ENCODE measurements around the gene DUSP22. TPM values are rescaled to one million over a fixed set of nuclear protein-coding genes. Genes with fewer than 3 reads are reported as not detected.

Gene DUSP22
- total RNA-seq, 1 experiment from 2014 or later, result 25.0 TPM

GRCh38 chr6:347951-348859 is 55.9 kb downstream of the DUSP22 start:
- H3K9me3 Mint-ChIP-seq, result peaks cover 92 to 98% of the 10 kb centered on the region in 2 experiments
- Histone ChIP-seq H3K9me3 (ENCODE audit: control insufficient read depth, low read depth, low read length) (peaks cover 80% of the 10 kb centered on the region), H2BK12ac (ENCODE audit: insufficient read length, low read depth, low read length) (no peak overlapping the region), H3K4ac (ENCODE audit: low read depth, low read length) (no peak overlapping the region), H3K9ac (ENCODE audit: extremely low read depth, insufficient read length, low read length) (no peak overlapping the region), H3K23me2 (ENCODE audit: insufficient read length, low read depth, low read length, poor library complexity, severe bottlenecking) (no peaks in the 10 kb centered on the region), H4K5ac (ENCODE audit: insufficient read length, low read depth, low read length) (no peak overlapping the region), H4K91ac (ENCODE audit: insufficient read length, low read depth, low read length) (no peak overlapping the region), H2AFZ (ENCODE audit: low read length) (no peak overlapping the region), H3K4me2 (ENCODE audit: insufficient read depth, insufficient read length, low read length) (no peak overlapping the region), H3K14ac (ENCODE audit: insufficient read depth, low read length) (no peak overlapping the region), H3T11ph (ENCODE audit: low read length) (no peak overlapping the region), H3K27ac (ENCODE audit: insufficient read length, low read depth, low read length) (no peak overlapping the region), H3K23ac (ENCODE audit: insufficient read length, low read depth, low read length) (no peak overlapping the region), H2BK15ac (ENCODE audit: low read depth, low read length) (no peak overlapping the region), H4K20me1 (ENCODE audit: control insufficient read depth, insufficient read depth, insufficient read length) (no peaks in the 10 kb centered on the region), H2AK5ac (ENCODE audit: insufficient read length, low read length) (no peak overlapping the region), H3K79me2 (ENCODE audit: insufficient read depth, low read length) (no peaks in the 10 kb centered on the region), H3K27me3 (ENCODE audit: insufficient read depth, low read length) (no peaks in the 10 kb centered on the region), H3K79me1 (ENCODE audit: insufficient read depth, low read depth, low read length, poor library complexity, severe bottlenecking) (no peaks in the 10 kb centered on the region), H2BK5ac (ENCODE audit: insufficient read length, low read length) (no peak overlapping the region), H4K8ac (replicated peaks; ENCODE audit: insufficient read length, low read depth, low read length) (no peak overlapping the region), H3K56ac (ENCODE audit: insufficient read length, low read depth, low read length) (no peak overlapping the region), H2BK120ac (ENCODE audit: low read depth, low read length, poor library complexity, severe bottlenecking) (no peak overlapping the region), H3K4me1 (ENCODE audit: insufficient read depth, low read length) (no peaks in the 10 kb centered on the region), H2BK20ac (ENCODE audit: low read depth, low read length, poor library complexity, severe bottlenecking) (no peak overlapping the region), H3K18ac (ENCODE audit: insufficient read length, low read depth, low read length) (no peak overlapping the region)
- H3K27me3 Mint-ChIP-seq (ENCODE audit: low read depth), result peaks cover 2% of the 10 kb centered on the region
- no CpG with 5 or more reads among the region's 27 CpGs for WGBS (ENCODE audit: extremely low coverage, insufficient read length, low lambda C conversion rate)
- peaks cover 22 to 48% (median 22%) of the 10 kb centered on the region in 3 experiments for H3K36me3 Mint-ChIP-seq (ENCODE audit: insufficient read depth in 1 of 3, low read depth in 3 of 3)
- H3K4me3 Mint-ChIP-seq, result no peak overlapping the region
- TF ChIP-seq CTCF (conservative IDR thresholded peaks at IDR 0.05), result no peak
- no peak overlapping the region for H3K27ac Mint-ChIP-seq
- DNase-seq, result no peak
- H3K4me1 Mint-ChIP-seq, result peaks cover 8 to 10% of the 10 kb centered on the region in 2 experiments; a peak in 3 of 4 replicates

Data from H9 (cell line).